Right atrium auricular region (tissue), 2 donors: ENCODE results near the gene ADORA1. TPM values are rescaled to one million over a fixed set of nuclear protein-coding genes. Genes with fewer than 3 reads are reported as not detected.

ENCODE experiments used
- DNase-seq: peaks from one replicate; pipeline ENCODE4 v3.0.0-alpha.2; 2019; ENCODE audit warnings: low spot score
- H3K27ac ChIP-seq, 2 donors: fragments of 200-600 bp; sonication (generic); 1 replicate in 1 of 2; 2 replicates in 1 of 2; pipeline ENCODE4 v1.5.1; 2016 to 2019
- H3K27me3 ChIP-seq, 2 donors: fragments of 200-600 bp; sonication (generic); one replicate each; pipeline versions ENCODE4 v1.5.1 to v1.6.0; 2017 to 2019
- H3K36me3 ChIP-seq: fragments of 200-600 bp; sonication (generic); one replicate; pipeline ENCODE4 v1.5.1; 2016
- H3K4me1 ChIP-seq, 2 donors: fragments of 200-600 bp; sonication (generic); one replicate each; pipeline versions ENCODE4 v1.5.1 to v1.6.0; 2017 to 2019
- H3K4me3 ChIP-seq, 2 donors: fragments of 200-600 bp; sonication (generic); 1 replicate in 1 of 2; 2 replicates in 1 of 2; pipeline ENCODE4 v1.5.1; 2017 to 2019; ENCODE audit warnings: mild to moderate bottlenecking in 1 of 2, moderate library complexity in 1 of 2
- H3K9me3 ChIP-seq, 2 donors: fragments of 200-600 bp; sonication (generic); one replicate each; pipeline ENCODE4 v1.5.1; 2019
- CTCF ChIP-seq, 2 donors: fragments of 200-600 bp; sonication (generic); IDR thresholded peaks; one replicate each; pipeline ENCODE4 v1.5.1; 2019; ENCODE audit warnings: antibody characterized with exemption in 2 of 2
- total RNA-seq, 2 donors: library from RNA; depleted of rRNA; stranded (reverse); fragments of >200 nt; gene quantifications; one replicate each; pipeline ENCODE4 v1.1.0, GENCODE V29; 2016

The ADORA1 gene
- total RNA-seq, 2 donors from 2014 or later = 9.4 to 15.1 TPM

- H3K36me3 ChIP-seq = no peaks in the 10 kb centered on the region
- DNase-seq = no peak
- H3K4me3 ChIP-seq = no peak overlapping the region
- H3K9me3 ChIP-seq = no peaks in the 10 kb centered on the region
- peaks cover 0 to 9% of the 10 kb centered on the region in 2 donors for H3K4me1 ChIP-seq
- no peak overlapping the region for H3K27ac ChIP-seq
- TF ChIP-seq CTCF (IDR thresholded peaks at IDR 0.05) = no peak
- H3K27me3 ChIP-seq = no peaks in the 10 kb centered on the region
Measured at GRCh38 chr1:203086992-203087763, 40.3 kb upstream of the ADORA1 start.

DNA sequence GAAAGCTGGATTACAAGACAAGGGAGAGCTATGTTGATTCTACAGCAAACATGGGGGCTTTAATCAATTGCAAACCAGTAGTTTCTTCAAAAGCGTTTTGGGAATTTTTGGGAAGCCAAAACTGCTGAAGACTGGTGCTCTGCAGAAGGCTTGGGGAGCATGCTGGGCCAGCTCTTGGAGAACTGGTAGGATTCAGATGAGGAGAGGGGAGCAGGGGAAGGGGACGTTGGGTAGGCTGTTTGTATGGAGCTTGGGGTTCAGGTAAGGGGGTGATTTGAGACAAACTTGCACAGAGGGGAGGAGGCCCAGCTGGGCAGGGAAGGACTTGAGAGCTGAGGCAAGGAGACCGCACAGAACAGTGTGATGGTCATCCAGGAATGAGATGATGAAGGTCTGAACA lies 39.1 kb upstream of the ADORA1 start:
- peak; percentile 30 for DNase-seq
- H3K9me3 ChIP-seq = no peaks in the 10 kb centered on the region
- H3K4me3 ChIP-seq = no peak overlapping the region
- no peaks in the 10 kb centered on the region for H3K36me3 ChIP-seq
- peaks cover 0 to 5% of the 10 kb centered on the region in 2 donors for H3K4me1 ChIP-seq
- TF ChIP-seq CTCF (IDR thresholded peaks at IDR 0.05) = no peak
- no peak overlapping the region for H3K27ac ChIP-seq
- no peaks in the 10 kb centered on the region for H3K27me3 ChIP-seq

DNA sequence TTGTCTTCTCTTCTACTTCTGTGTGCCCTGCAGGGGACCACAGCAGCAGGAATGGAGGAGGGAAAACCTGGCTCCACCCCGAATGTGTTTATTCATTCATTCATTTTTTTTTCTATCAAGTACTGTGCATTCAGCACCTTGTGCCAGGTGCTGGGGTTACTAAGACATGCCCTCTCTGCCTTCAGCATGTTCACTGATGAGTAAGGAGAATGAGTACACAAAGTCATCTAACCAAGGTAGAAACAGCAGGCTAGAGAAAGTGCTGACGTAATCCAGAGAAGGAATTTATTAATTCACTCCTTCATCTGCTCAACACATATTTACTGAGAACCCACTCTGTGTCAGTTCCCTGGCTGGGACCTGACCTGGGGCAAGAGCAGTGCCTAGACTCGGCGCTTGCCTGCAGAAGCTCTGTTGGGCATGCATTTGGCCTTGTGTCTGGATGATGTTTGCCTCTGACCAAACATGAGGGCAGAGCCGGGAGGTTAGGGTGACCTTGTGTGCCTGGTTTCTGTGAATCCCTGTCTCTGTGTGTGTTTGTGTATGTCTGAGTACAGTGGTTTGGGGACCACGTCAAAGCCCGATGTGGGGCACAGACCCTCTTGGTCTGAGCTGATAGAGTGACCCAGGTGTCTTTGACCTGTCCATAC lies 38.4 kb upstream of the ADORA1 start:
- Histone ChIP-seq H3K27ac (no peak overlapping the region), H3K4me3 (no peak overlapping the region), H3K27me3 (no peaks in the 10 kb centered on the region), H3K4me1 (peaks cover 0 to 4% of the 10 kb centered on the region in 2 donors), H3K36me3 (no peaks in the 10 kb centered on the region), H3K9me3 (peaks cover 0 to 4% of the 10 kb centered on the region in 2 donors)
- peak; percentile 47 for DNase-seq
- TF ChIP-seq CTCF (IDR thresholded peaks at IDR 0.05) = no peak

DNA sequence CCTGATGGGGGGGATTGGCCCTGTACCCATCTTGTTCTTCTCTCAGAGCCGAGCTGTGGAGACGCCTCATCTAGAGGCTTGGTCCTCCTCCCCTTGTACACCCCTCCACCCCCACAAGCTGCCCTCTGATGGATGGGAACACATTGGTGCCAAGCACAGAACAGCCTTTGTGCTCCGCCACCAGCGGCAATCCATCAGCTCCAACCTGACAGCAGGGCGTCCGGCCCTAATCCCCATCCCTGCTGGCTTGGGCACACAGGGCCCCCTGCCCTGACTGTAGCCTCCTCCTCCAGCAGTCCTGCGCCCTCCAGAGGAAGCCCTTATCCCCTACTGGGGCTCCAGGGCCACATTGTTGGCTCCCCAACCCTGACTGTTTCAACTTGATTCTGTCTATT lies 37.9 kb upstream of the ADORA1 start:
- no peak overlapping the region for H3K4me3 ChIP-seq
- no peaks in the 10 kb centered on the region for H3K27me3 ChIP-seq
- DNase-seq = peak; percentile 34
- no peaks in the 10 kb centered on the region for H3K4me1 ChIP-seq
- no peak for TF ChIP-seq CTCF (IDR thresholded peaks at IDR 0.05)
- peaks cover 0 to 9% of the 10 kb centered on the region in 2 donors for H3K9me3 ChIP-seq
- H3K27ac ChIP-seq = no peak overlapping the region
- H3K36me3 ChIP-seq = no peaks in the 10 kb centered on the region

DNA sequence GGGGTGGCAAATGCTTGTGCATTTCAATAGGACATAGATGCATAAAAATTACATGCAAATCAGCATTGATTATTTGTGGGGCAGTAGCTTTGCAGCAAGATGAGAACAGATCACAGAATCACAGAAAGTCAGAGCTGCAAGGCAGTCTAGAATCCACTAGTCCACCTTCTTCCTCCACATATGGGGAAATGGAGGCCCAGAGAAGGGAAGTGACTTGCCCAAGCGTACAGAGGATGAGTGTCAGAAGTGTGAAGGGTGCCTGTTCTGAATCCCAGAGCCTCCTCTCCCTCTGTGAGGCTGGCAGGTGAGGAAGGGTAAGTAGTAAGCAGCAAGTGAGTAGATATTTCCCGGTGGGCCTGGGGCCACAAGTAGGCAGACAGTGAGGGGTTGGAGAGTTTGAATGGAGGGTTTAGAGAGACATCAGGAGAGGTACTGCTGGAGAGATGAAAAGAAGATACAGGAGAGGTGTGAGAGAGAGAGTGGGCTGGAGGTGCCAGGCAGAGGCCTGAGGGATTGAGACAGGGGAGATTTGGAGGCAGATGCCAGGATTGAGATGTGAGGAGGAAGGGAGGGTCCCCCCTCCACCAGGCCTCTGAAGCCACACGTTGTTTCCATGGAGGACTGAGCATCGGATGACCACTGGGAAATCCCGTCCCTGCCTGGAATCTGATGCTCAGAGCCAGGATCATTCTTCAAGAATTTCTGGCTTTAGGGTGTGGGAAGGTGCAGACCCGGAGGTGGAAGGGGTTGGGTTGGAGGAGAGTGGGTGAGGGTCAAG lies 36.9 kb upstream of the ADORA1 start:
- Histone ChIP-seq H3K27me3 (no peaks in the 10 kb centered on the region), H3K4me1 (no peaks in the 10 kb centered on the region), H3K36me3 (no peaks in the 10 kb centered on the region), H3K4me3 (no peak overlapping the region), H3K27ac (no peak overlapping the region), H3K9me3 (peaks cover 0 to 17% of the 10 kb centered on the region in 2 donors)
- DNase-seq = no peak
- no peak for TF ChIP-seq CTCF (IDR thresholded peaks at IDR 0.05)
